CD14-positive monocyte (primary cell): ENCODE data around the gene TRABD2B. TPM values are rescaled to one million over a fixed set of nuclear protein-coding genes. Genes with fewer than 3 reads are reported as not detected.
"Not testable (repeated sequence)": the region's sequence is repeated elsewhere in the genome, so short reads cannot be mapped to it uniquely, and the experiment has no call there.

Source experiments
- DNase-seq, 3 donors: peaks; one replicate each; pipeline ENCODE4 v3.0.0-alpha.2; 2011 to 2022
- H2AFZ ChIP-seq: 2 replicates; pipeline ENCODE4 v1.6.0; 2012; ENCODE audit warnings: mild to moderate bottlenecking, low read depth, low read length, inconsistent platforms; ENCODE audit not compliant: insufficient read depth, poor library complexity, severe bottlenecking
- H3K27ac ChIP-seq, 2 donors: 1 replicate in 1 of 2; 2 replicates in 1 of 2; pipeline ENCODE4 v1.5.1; 2012 to 2013; ENCODE audit warnings: low read length in 2 of 2, control low read depth in 1 of 2, inconsistent platforms in 1 of 2, low read depth in 1 of 2, mild to moderate bottlenecking in 1 of 2
- H3K27me3 ChIP-seq, 2 donors: one replicate each; pipeline versions ENCODE4 v1.6.0 to v1.6.1; 2011 to 2013; ENCODE audit warnings: low read length in 2 of 2; ENCODE audit not compliant: control insufficient read depth in 2 of 2, insufficient read depth in 2 of 2
- H3K36me3 ChIP-seq, 2 donors: replicated peaks in 1 of 2; 1 replicate in 1 of 2; 2 replicates in 1 of 2; pipeline versions ENCODE4 v1.5.1 to v1.6.1; 2012 to 2013; ENCODE audit warnings: low read length in 2 of 2, control low read depth in 1 of 2, inconsistent platforms in 1 of 2, mild to moderate bottlenecking in 1 of 2; ENCODE audit not compliant: insufficient read depth in 2 of 2, control insufficient read depth in 1 of 2
- H3K4me1 ChIP-seq, 2 donors: 1 replicate in 1 of 2; 2 replicates in 1 of 2; pipeline versions ENCODE4 v1.5.1 to v1.6.1; 2012 to 2013; ENCODE audit warnings: low read length in 2 of 2, control low read depth in 1 of 2, inconsistent platforms in 1 of 2, mild to moderate bottlenecking in 1 of 2, moderate library complexity in 1 of 2; ENCODE audit not compliant: insufficient read depth in 2 of 2, control insufficient read depth in 1 of 2
- H3K4me2 ChIP-seq: replicated peaks from 2 replicates; pipeline ENCODE3; 2012; ENCODE audit warnings: low read length, moderate library complexity, mild to moderate bottlenecking; ENCODE audit not compliant: poor library complexity, severe bottlenecking; ENCODE audit errors: extremely low read depth
- H3K4me3 ChIP-seq, 3 experiments: fragments of 200-600 bp in 1 of 3; sonication (generic) in 1 of 3; replicated peaks in 1 of 3; 1 replicate in 2 of 3; 2 replicates in 1 of 3; pipeline ENCODE4 v1.5.1; 2011 to 2013; ENCODE audit warnings: low read length in 3 of 3, mild to moderate bottlenecking in 3 of 3, control low read depth in 2 of 3, low read depth in 2 of 3, inconsistent platforms in 1 of 3, moderate library complexity in 1 of 3
- H3K79me2 ChIP-seq: 2 replicates; pipeline ENCODE4 v1.6.0; 2012; ENCODE audit warnings: mild to moderate bottlenecking, control low read depth, inconsistent platforms, low read length, moderate library complexity; ENCODE audit not compliant: insufficient read depth
- H3K9ac ChIP-seq: 2 replicates; pipeline ENCODE4 v1.6.0; 2017; ENCODE audit warnings: low read length, mild to moderate bottlenecking; ENCODE audit not compliant: insufficient read depth, poor library complexity, severe bottlenecking
- H3K9me3 ChIP-seq, 2 donors: replicated peaks in 1 of 2; 1 replicate in 1 of 2; 2 replicates in 1 of 2; pipeline versions ENCODE4 v1.5.1 to v1.6.1; 2012 to 2013; ENCODE audit warnings: low read length in 2 of 2, control low read depth in 1 of 2; ENCODE audit not compliant: control insufficient read depth in 1 of 2, insufficient read depth in 1 of 2
- H4K20me1 ChIP-seq: 2 replicates; pipeline ENCODE4 v1.6.0; 2012; ENCODE audit warnings: mild to moderate bottlenecking, low read length, control low read depth, moderate library complexity; ENCODE audit not compliant: insufficient read depth
- H3K27ac Mint-ChIP-seq, 7 donors: one replicate each; pipeline ENCODE4 v1.8.0; 2020; ENCODE audit warnings: mild to moderate bottlenecking in 7 of 7, mixed read lengths in 7 of 7, moderate library complexity in 6 of 7, inconsistent platforms in 2 of 7
- H3K27me3 Mint-ChIP-seq, 3 donors: one replicate each; pipeline ENCODE4 v1.8.0; 2021 to 2022; ENCODE audit warnings: low read depth in 3 of 3, mild to moderate bottlenecking in 3 of 3, mixed read lengths in 3 of 3, moderate library complexity in 3 of 3, inconsistent platforms in 1 of 3
- H3K36me3 Mint-ChIP-seq, 2 donors: one replicate each; pipeline ENCODE4 v1.8.0; 2020; ENCODE audit warnings: mixed read lengths in 2 of 2, inconsistent platforms in 1 of 2, mild to moderate bottlenecking in 1 of 2
- H3K4me1 Mint-ChIP-seq: one replicate; pipeline ENCODE4 v1.8.0; 2020; ENCODE audit warnings: mild to moderate bottlenecking, mixed read lengths
- H3K4me3 Mint-ChIP-seq, 2 donors: one replicate each; pipeline ENCODE4 v1.8.0; 2020; ENCODE audit warnings: mild to moderate bottlenecking in 2 of 2, mixed read lengths in 2 of 2, moderate library complexity in 1 of 2
- H3K9me3 Mint-ChIP-seq, 7 donors: one replicate each; pipeline ENCODE4 v1.8.0; 2020 to 2022; ENCODE audit warnings: mixed read lengths in 7 of 7, mild to moderate bottlenecking in 6 of 7, moderate library complexity in 6 of 7, inconsistent platforms in 2 of 7
- WGBS: methylation state at CpG from one replicate; pipeline ENCODE4 v1.1.5; 2013; ENCODE audit warnings: missing lambda C conversion rate; ENCODE audit not compliant: insufficient coverage; 5-methylcytosine and 5-hydroxymethylcytosine counted together
- intact Hi-C, 2 donors: fragments of 100-400 bp; cut with micrococcal nuclease; formaldehyde crosslinking; loops; one replicate each; pipeline versions ENCODE4 v1.15.0 to v1.15.1; 2023
- polyA plus RNA-seq, 3 donors: library from polyadenylated mRNA; depleted of rRNA in 1 of 3; unstranded in 2 of 3; stranded (reverse) in 1 of 3; fragments of 300-500 nt in 2 of 3; fragments of >200 nt in 1 of 3; fragmentation: Illumina TruSeq in 2 of 3; gene quantifications; 1 replicate in 2 of 3; 2 replicates in 1 of 3; pipeline ENCODE4 v1.2.3, GENCODE V29; 2012 to 2021
- TF ChIP-seq, protein P1 (sequence below): fragments of 200-600 bp; IDR thresholded peaks from one replicate; pipeline ENCODE4 v1.8.0; 2022; ENCODE audit warnings: antibody characterized with exemption, mild to moderate bottlenecking

TRABD2B gene
- polyA plus RNA-seq, 3 donors: not detected

DNA sequence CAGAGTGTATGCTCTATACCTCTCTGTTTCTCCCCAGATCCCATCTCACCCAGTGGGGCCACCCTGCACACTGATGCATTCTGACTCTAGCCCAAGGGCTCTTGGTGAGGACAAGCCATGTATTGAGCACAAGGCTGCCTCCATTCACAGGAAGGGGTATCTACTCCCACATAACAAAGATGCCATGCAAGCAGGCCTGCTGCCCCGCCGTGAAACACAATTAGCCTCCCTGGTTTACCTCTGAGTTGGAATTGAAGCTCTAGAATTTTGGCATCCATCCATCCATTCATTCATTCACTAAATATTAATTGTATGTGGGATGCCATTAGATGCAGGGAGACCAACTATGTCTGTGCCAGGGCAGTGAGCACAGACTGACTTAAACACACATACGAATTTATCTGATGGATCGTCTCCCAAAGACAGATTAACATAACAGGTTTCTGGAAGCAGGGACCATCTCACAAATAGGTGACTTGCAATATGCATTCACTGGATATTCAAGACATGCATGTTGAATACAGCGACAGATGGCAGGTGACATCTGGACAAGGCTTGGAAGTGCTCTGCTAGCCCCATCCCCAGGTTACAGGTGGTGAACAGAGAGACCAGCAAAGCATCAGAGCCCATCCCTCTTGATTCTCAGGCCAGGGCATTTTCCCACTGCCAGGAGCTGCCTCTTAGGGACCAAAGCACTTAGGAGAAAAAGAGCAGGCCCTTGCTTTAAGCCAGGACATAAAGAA is 34.3 kb downstream of the TRABD2B start:
- WGBS: 94% methylated on average over 3 of the region's 5 CpGs
- Mint-ChIP-seq H3K27me3 (peaks cover 0 to 2% (median 2%) of the 10 kb centered on the region in 3 donors), H3K4me3 (no peak overlapping the region), H3K36me3 (no peaks in the 10 kb centered on the region), H3K9me3 (peaks cover 0 to 10% (median 3%) of the 10 kb centered on the region in 7 donors), H3K27ac (no peak overlapping the region), H3K4me1 (no peaks in the 10 kb centered on the region)
- Histone ChIP-seq H3K27ac (no peak overlapping the region), H3K4me3 (no peak overlapping the region), H3K9ac (no peak overlapping the region), H3K79me2 (no peaks in the 10 kb centered on the region), H3K4me2 (no peak overlapping the region), H3K27me3 (no peaks in the 10 kb centered on the region), H3K36me3 (no peaks in the 10 kb centered on the region), H3K9me3 (no peaks in the 10 kb centered on the region), H4K20me1 (no peaks in the 10 kb centered on the region), H3K4me1 (no peaks in the 10 kb centered on the region), H2AFZ (no peak overlapping the region)
- DNase-seq: no peak
- intact Hi-C loops: no loop called here
- TF ChIP-seq, protein P1, sequence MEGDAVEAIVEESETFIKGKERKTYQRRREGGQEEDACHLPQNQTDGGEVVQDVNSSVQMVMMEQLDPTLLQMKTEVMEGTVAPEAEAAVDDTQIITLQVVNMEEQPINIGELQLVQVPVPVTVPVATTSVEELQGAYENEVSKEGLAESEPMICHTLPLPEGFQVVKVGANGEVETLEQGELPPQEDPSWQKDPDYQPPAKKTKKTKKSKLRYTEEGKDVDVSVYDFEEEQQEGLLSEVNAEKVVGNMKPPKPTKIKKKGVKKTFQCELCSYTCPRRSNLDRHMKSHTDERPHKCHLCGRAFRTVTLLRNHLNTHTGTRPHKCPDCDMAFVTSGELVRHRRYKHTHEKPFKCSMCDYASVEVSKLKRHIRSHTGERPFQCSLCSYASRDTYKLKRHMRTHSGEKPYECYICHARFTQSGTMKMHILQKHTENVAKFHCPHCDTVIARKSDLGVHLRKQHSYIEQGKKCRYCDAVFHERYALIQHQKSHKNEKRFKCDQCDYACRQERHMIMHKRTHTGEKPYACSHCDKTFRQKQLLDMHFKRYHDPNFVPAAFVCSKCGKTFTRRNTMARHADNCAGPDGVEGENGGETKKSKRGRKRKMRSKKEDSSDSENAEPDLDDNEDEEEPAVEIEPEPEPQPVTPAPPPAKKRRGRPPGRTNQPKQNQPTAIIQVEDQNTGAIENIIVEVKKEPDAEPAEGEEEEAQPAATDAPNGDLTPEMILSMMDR: no peak

DNA sequence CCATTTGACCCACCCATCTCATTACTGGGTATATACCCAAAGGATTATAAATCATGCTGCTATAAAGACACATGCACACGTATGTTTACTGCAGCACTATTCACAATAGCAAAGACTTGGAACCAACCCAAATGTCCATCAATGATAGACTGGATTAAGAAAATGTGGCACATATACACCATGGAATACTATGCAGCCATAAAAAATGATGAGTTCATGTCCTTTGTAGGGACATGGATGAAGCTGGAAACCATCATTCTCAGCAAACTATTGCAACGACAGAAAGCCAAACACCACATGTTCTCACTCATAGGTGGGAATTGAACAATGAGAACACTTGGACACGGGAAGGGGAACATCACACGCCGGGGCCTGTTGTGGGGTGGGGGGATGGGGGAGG is 35.4 kb downstream of the TRABD2B start:
- H3K27ac ChIP-seq, H3K36me3 Mint-ChIP-seq, H3K4me1 ChIP-seq, H3K4me3 Mint-ChIP-seq, H3K27me3 ChIP-seq, H4K20me1 ChIP-seq, H3K27ac Mint-ChIP-seq, H3K79me2 ChIP-seq, H2AFZ ChIP-seq, H3K36me3 ChIP-seq, H3K9ac ChIP-seq, DNase-seq, H3K9me3 ChIP-seq, intact Hi-C loops, H3K4me1 Mint-ChIP-seq, H3K4me2 ChIP-seq, H3K27me3 Mint-ChIP-seq, H3K4me3 ChIP-seq, H3K9me3 Mint-ChIP-seq: not testable (repeated sequence)
- WGBS: 93% methylated on average over 3 of the region's 5 CpGs

DNA sequence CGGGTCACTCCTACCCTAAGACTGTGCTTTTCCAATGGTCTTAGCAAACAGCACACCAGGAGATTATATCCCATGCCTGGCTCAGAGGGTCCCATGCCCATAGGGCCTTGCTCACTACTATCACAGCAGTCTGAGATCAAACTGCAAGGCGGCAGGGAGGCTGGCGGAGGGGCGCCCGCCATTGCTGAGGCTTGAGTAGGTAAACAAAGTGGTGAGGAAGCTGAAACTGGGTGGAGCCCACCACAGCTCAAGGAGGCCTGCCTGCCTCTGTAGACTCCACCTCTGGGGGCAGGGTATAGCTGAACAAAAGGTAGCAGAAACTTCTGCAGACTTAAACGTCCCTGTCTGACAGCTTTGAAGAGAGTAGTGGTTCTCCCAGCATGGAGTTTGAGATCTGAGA is 40.7 kb downstream of the TRABD2B start:
- H3K4me2 ChIP-seq, DNase-seq, H3K27me3 ChIP-seq, H3K27me3 Mint-ChIP-seq, H3K79me2 ChIP-seq, H3K36me3 ChIP-seq, H2AFZ ChIP-seq, H3K4me1 ChIP-seq, H3K4me3 Mint-ChIP-seq, intact Hi-C loops, H3K9me3 ChIP-seq, H3K27ac Mint-ChIP-seq, H3K9ac ChIP-seq, H3K27ac ChIP-seq, H3K4me1 Mint-ChIP-seq, H3K36me3 Mint-ChIP-seq, H3K4me3 ChIP-seq, H4K20me1 ChIP-seq: not testable (repeated sequence)
- peaks cover 4 to 18% (median 12%) of the 10 kb centered on the region in 7 donors for H3K9me3 Mint-ChIP-seq
- 100% methylated on average over 1 of the region's 6 CpGs for WGBS
